GM21367 (cell line): ENCODE measurements around the gene CTRB1.

Experiments used
- ATAC-seq: cut with Tn5 transposase; IDR thresholded peaks from one replicate; pipeline ENCODE4 v1.9.1; 2021; ENCODE audit not compliant: unreplicated experiment

The CTRB1 gene

DNA sequence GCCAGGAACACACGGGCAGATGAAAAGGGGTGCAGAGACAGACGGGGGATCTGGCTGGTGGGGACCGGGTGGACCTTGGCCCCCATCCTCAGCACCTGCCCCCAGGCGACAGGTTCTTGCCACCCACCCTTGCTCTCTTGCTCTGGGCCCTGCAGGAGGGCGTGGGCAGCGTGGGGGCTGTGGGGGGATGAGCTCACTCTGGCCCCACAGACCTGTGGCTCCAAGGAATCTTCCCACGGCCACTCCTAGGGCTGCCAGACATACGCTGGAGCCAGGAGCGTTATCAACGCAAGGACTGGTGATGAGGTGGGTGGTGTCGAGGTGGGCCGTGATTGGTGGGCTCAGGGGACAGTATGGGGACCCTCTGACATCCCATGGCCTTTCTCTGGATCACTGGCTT is 6.3 kb downstream of the CTRB1 start:
- no peak for ATAC-seq

- no peak for ATAC-seq
These were observed 7.1 kb downstream of the CTRB1 start for GRCh38 chr16:75225678-75226515.

- no peak for ATAC-seq
These were observed 8.0 kb downstream of the CTRB1 start for GRCh38 chr16:75226550-75227360.

DNA sequence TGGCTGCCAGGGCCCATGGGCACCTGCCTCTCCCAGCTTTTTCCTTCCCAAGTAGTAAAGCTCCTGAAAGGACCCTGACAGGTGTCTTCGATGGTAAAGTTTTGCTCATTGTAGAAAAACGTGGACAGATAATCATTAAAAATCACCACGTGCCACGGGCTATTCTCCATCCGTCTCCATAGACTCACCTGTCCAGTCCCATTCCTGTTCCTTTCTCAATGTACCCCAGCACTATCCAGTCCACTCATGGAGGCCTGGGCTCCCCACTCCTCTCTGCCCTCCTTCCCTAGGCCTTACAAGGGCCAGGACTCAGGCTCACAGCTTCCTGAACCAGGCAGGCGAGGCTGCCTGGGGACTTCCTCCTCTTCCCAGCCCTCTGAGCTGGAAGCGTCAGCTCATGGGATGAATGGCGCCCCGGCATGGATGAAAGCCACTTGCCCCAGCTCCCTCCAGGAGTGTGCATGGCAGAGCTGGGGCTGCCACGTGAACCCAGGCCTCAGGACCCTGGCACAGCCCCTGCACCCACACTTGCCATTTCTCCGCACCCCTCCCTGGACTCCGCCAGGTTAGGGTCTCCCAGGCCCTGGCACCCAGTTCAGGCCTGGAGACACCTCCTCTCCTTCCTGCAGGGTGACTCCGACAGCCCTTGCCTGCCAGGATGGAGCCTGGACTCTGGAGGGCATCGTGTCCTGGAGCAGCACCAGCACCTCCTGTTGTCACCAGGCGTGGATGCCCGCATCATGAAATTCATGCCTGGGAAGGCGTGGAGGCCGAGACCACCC is 8.8 kb downstream of the CTRB1 start:
- ATAC-seq: no peak

GRCh38 chr16:75228143-75228976 is 9.6 kb downstream of the CTRB1 start:
- ATAC-seq: no peak

- ATAC-seq: no peak
These were observed 10.6 kb downstream of the CTRB1 start for GRCh38 chr16:75229172-75230031.

DNA sequence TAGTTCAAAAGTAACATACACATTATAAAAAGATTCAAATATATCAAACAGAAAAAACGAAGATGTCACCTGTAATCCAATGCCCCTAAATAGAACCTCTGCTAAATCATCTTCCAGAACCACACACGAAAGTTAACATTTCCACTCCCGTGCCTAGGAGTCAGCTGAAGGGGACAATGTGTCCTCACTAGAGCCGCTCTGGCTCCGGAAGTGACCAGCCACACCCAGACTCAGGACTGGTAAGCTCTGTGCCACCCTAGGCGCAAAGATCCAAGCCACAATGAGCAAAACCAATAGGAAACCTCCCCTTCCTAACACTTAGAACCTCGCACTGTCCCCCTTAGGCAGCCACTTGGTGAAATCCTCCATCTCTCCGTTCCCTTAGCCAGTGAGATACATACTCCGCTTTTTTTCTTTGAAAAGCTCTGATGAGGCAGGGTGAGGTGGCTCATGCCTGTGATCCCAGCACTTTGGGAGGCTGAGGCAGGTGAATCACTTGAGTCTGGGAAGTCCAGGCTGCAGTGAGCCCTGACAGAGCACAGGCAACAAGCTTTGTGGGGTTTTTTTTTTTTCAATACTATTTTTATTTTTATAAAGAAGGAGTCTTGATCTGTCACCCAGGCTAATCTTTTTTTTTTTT is 11.8 kb downstream of the CTRB1 start:
- no peak for ATAC-seq

- no peak for ATAC-seq
These were observed 12.8 kb downstream of the CTRB1 start for GRCh38 chr16:75231570-75231969.

DNA sequence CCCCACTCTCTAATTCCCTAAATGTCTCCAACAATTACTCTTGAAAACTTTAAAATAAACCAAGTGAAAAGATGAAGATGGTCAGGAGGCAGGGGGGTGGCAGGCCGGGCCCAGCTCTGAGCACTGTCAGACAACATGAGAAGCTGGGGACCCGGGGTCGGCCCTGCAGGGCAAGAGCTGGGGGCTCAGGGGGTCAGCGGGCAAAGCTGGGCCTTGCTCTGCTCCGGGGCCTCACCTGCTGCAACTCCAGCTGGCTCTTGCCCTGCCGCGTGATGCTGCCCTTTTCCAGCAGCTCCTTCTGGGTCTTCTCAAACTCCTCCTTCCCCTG is 14.8 kb downstream of the CTRB1 start:
- ATAC-seq: no peak

DNA sequence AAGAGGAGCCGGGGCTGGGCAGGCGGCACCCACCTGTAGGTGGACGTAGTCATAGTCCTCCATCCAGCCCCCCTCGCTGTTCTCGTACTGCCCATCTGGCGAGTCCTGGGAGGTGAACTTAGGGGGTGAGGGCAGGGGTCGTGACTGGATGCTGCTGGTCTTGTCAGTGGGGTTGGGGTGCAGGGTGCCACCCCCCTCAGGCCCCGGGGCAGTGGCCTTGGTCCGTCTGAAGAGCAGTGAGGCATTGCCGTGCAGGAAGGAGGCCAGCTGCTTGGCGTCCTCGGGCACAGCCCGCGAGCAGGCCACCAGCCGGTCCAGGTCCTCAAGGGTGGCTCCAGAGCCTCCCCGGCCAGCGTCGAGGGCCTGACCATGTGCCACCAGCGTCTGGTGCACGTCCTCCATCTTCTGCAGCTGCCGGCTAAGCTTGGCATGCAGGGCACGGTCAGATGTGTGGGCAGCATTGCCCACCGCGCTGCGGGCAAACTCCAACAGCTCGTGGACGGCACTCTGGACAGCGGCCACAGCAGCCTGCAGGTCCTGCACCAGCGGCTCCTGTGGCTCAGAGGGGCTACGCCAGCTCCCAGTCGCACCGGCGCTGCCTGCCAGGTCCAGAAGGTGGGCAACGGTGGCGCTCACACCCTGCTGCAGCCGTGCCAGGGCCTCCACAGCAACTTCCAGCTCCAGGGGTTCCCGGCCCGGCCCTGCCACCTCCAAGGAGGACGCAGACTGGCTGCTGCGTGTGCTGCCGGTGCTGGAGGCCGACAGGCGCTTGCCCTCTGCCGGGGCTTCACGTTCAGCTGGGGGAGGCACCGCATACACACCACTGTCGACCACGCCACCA is 16.3 kb downstream of the CTRB1 start:
- ATAC-seq: no peak

DNA sequence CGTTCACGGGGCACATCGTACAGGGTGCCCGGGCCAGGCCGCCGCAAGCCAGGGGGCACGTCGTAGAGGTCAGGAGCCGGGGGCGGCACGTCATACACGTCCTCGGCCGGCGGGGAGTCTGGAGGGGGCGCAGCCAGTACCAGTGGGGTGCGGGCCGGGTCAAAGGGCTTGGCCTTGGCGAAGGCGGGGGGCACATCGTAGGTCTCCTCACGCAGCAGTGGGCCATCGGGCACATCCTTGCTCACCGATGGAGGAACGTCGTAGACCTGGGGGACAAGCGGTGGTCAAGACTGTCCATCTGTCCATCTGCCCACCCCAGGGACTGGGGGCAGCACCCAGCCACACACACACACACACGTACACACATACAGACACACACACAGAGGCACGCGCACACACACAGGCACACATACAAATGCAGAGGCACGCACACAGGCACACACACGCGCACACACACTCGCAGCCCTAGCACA is 17.0 kb downstream of the CTRB1 start:
- ATAC-seq: no peak

DNA sequence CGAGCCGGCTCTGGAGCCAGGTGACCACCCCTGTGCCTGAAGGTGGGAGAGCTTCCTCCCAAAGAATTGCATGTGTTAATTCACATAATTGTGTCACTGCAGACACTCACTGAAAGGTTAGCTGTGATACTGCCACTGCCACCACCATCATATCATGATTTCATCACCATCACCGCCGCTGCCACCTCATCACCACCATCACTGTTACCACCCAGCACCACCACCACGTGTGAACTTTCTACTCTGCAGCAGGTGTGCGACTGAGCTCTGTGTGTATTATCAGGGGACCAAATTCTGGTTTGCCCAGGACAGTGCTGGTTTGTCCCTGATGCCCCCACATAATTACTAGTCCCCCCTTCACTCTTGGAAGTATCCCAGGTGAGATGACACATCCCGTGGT is 17.4 kb downstream of the CTRB1 start:
- no peak for ATAC-seq

GRCh38 chr16:75236736-75237397 is 18.1 kb downstream of the CTRB1 start:
- no peak for ATAC-seq

- no peak for ATAC-seq
These were observed 18.8 kb downstream of the CTRB1 start for GRCh38 chr16:75237398-75238131.

- no peak for ATAC-seq
These were observed 19.5 kb downstream of the CTRB1 start for GRCh38 chr16:75238132-75238852.

DNA sequence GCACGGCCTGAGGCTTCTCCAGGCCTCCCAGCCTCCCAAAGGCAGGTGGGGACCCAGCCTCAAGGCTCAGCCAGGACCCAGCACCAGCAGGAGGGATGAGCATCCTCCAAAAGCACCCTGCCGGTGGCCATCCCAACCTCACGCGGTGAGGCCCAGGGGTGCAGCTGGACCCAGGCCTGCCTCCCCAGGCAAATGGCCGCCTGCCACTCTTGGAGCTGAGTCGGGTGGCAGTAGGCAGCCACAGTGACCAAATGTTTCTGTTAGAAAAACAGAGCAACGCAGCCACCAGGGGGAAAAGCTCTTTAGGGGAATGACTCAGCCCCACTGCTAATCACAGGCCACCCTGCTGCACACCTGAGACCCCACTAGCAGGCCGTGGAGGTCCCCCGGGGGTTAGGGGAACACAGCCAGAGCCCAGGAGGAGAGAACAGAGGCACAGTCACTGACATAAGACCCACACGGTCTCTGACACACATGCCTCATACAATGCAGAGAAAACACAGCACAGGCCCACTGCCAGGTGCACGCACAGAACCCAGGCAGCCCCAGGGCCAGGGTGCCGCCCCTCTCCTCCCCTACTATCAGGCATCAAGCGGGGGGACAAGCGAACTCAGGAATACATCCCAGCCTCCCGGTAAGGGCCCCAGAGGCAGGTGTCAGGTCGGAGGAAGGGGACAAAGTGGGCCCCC is 20.2 kb downstream of the CTRB1 start:
- no peak for ATAC-seq
